Caco-2 (cell line): ENCODE results near the gene PCSK5. TPM values are rescaled to one million over a fixed set of nuclear protein-coding genes. Genes with fewer than 3 reads are reported as not detected.

ENCODE experiments used
- BruUV-seq: library from RNA; stranded (reverse); fragments of 400-500 nt; replicated peaks from 2 replicates; lab custom pipeline; 2021; lab: Mats Ljungman, UMichigan
- CTCF ChIA-PET: fragments of 300-600 bp; sonication (Branson Sonifier 250); formaldehyde crosslinking; loops from one replicate; lab custom pipeline; 2022; ENCODE audit warnings: antibody characterized with exemption; lab: Charles Lee
- POLR2A ChIA-PET: fragments of 300-600 bp; sonication (Branson Sonifier 250); formaldehyde crosslinking; loops from one replicate; lab custom pipeline; 2022; ENCODE audit warnings: antibody characterized with exemption; lab: Charles Lee
- DNase-seq, 2 experiments: peaks; one replicate each; pipeline versions ENCODE4 v3.0.0 to v3.0.0-alpha.2; 2020 to 2022
- H3K27me3 ChIP-seq: replicated peaks from 2 replicates; pipeline ENCODE4 v1.6.0; 2011; ENCODE audit warnings: low read length; ENCODE audit not compliant: control insufficient read depth, insufficient read depth
- H3K36me3 ChIP-seq: 2 replicates; pipeline ENCODE4 v1.5.1; 2011; ENCODE audit warnings: low read length; ENCODE audit not compliant: control insufficient read depth, insufficient read depth
- H3K4me1 ChIP-seq: fragments of 250-450 bp; sonication (Bioruptor Pico); 2 replicates; pipeline ENCODE4 v1.5.1; 2020; ENCODE audit warnings: mild to moderate bottlenecking
- H3K4me3 ChIP-seq: 2 replicates; pipeline ENCODE4 v1.5.1; 2011; ENCODE audit warnings: low read depth, mild to moderate bottlenecking, control low read depth, low read length
- H3K9me3 ChIP-seq: fragments of 250-450 bp; sonication (Bioruptor Pico); 2 replicates; pipeline ENCODE4 v1.5.1; 2020; ENCODE audit warnings: mild to moderate bottlenecking, moderate library complexity
- H3K27ac Mint-ChIP-seq: one replicate; pipeline ENCODE4 v1.8.0; 2022; ENCODE audit warnings: mixed read lengths; ENCODE audit not compliant: unreplicated experiment
- H3K27me3 Mint-ChIP-seq: one replicate; pipeline ENCODE4 v1.8.0; 2022; ENCODE audit warnings: mixed read lengths; ENCODE audit not compliant: insufficient read depth, unreplicated experiment
- H3K36me3 Mint-ChIP-seq: one replicate; pipeline ENCODE4 v1.8.0; 2022; ENCODE audit warnings: mild to moderate bottlenecking, mixed read lengths; ENCODE audit not compliant: insufficient read depth, unreplicated experiment
- H3K4me1 Mint-ChIP-seq: one replicate; pipeline ENCODE4 v1.8.0; 2022; ENCODE audit warnings: low read depth, mixed read lengths; ENCODE audit not compliant: unreplicated experiment
- H3K4me3 Mint-ChIP-seq: one replicate; pipeline ENCODE4 v1.8.0; 2022; ENCODE audit warnings: mild to moderate bottlenecking, moderate library complexity, mixed read lengths; ENCODE audit not compliant: unreplicated experiment
- H3K9me3 Mint-ChIP-seq: one replicate; pipeline ENCODE4 v1.8.0; 2022; ENCODE audit warnings: mixed read lengths; ENCODE audit not compliant: unreplicated experiment
- intact Hi-C: fragments of 100-400 bp; cut with micrococcal nuclease; formaldehyde crosslinking; loops from one replicate; pipeline ENCODE4 v1.10.0; 2022; ENCODE audit not compliant: unreplicated experiment
- total RNA-seq: library from RNA; stranded (reverse); gene quantifications from 2 replicates; pipeline ENCODE4 v1.2.3, GENCODE V29; 2022
- TF ChIP-seq, protein P1 (sequence below), 2 experiments: fragments of 200-600 bp in 1 of 2; IDR thresholded peaks; 1 replicate in 1 of 2; 2 replicates in 1 of 2; pipeline versions ENCODE4 v1.5.1 to v1.8.0; 2011 to 2022; ENCODE audit warnings: antibody characterized with exemption in 1 of 2, control low read depth in 1 of 2, inconsistent platforms in 1 of 2, low read depth in 1 of 2, low read length in 1 of 2, mild to moderate bottlenecking in 1 of 2, moderate library complexity in 1 of 2; ENCODE audit not compliant: insufficient read depth in 1 of 2, severe bottlenecking in 1 of 2, unreplicated experiment in 1 of 2

PCSK5 gene
- total RNA-seq, 1 experiment from 2014 or later: 10.9 TPM

DNA sequence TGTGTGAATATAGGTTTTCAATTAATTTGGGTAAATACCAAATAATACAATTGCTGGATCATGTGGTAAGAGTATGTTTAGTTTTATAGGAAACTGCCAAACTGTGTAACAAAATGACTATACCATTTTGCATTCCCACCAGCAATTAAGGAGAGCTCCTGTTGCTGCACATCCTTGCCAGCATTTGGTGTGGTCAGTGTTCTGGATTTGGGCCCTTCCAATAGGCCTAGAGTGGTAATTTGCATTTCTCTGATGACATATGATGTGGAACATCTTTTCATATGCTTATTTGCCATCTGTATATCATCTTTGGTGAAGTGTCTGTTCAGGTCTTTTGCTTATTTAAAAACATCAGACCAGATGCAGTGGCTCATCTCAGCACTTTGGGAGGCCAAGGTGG is 515.4 kb downstream of the PCSK5 start:
- Mint-ChIP-seq H3K4me1 (no peaks in the 10 kb centered on the region), H3K36me3 (no peaks in the 10 kb centered on the region)

More for the DNA sequence above, 515.4 kb downstream of the PCSK5 start:
- BruUV-seq: no TSS peak
- Histone ChIP-seq H3K4me3 (no peak overlapping the region), H3K9me3 (no peaks in the 10 kb centered on the region), H3K27me3 (no peaks in the 10 kb centered on the region), H3K4me1 (no peaks in the 10 kb centered on the region), H3K36me3 (no peaks in the 10 kb centered on the region)
- H3K27ac Mint-ChIP-seq: no peak overlapping the region
- TF ChIP-seq, protein P1, sequence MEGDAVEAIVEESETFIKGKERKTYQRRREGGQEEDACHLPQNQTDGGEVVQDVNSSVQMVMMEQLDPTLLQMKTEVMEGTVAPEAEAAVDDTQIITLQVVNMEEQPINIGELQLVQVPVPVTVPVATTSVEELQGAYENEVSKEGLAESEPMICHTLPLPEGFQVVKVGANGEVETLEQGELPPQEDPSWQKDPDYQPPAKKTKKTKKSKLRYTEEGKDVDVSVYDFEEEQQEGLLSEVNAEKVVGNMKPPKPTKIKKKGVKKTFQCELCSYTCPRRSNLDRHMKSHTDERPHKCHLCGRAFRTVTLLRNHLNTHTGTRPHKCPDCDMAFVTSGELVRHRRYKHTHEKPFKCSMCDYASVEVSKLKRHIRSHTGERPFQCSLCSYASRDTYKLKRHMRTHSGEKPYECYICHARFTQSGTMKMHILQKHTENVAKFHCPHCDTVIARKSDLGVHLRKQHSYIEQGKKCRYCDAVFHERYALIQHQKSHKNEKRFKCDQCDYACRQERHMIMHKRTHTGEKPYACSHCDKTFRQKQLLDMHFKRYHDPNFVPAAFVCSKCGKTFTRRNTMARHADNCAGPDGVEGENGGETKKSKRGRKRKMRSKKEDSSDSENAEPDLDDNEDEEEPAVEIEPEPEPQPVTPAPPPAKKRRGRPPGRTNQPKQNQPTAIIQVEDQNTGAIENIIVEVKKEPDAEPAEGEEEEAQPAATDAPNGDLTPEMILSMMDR (IDR thresholded peaks at IDR 0.05; ENCODE audit: insufficient read depth in 1 of 2, low read depth in 1 of 2, low read length in 1 of 2, severe bottlenecking in 1 of 2, unreplicated experiment in 1 of 2): no peak
- no peak overlapping the region for H3K4me3 Mint-ChIP-seq
- ChIA-PET CTCF (no interaction called here), POLR2A (no interaction called here)
- no peaks in the 10 kb centered on the region for H3K9me3 Mint-ChIP-seq
- H3K27me3 Mint-ChIP-seq: no peaks in the 10 kb centered on the region
- intact Hi-C loops: no loop called here
- DNase-seq: no peak
